ENCODE results near the gene KRT20.

The KRT20 gene

DNA sequence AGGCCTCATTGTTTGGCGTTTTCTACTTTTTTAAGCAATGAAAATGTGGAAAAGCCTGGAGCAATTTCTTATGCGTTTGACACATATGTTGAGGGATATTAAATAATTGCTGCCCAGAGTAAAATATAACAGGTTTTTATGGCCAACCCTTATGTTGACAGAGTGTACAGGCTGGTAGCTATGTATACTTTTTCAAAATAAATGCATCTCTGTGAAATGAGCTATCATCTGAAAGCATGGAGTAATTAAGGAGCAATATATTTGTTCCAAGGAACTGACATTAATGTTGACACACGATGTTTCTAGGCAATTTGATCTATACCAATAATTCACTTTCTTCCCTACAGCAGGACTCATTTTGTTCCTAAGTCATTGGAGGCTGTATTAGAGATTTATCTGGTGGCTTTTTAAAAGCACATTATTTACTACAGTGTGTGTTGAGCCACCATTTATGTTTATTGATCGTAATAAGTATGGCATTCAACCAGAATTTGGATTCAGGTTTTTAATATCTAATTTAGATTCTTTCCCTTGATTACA is 11.9 kb upstream of the KRT20 start:
- no peak for DNase-seq

DNA sequence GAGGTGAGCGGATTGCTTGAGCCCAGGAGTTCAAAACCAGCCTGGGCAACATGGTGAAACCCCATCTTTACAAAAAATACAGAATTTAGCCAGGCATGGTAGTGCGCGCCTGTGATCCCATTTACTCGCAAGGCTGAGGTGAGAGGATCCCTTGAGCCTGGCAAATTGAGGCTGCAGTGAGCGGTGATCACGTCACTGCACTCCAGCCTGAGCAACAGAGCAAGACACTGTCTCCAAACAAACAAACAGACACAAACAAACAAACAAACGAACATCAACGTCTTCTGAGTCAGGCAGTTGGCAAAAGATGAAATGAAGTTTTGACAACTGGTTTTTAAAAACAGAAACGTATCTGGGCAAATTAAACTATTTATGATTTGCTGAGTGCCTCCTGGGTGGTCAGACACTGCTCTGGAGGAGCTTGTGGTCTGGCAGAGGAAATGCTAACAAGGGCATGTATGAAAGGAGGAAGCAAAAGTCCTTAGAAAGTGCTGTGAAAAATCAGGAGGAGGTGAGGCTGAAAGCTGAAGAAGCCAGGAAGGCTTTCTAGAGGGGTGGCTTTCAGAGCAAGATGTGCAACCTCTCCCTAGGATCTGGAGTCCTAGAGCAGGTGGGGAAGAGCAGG is 10.2 kb upstream of the KRT20 start:
- DNase-seq, result no peak

DNA sequence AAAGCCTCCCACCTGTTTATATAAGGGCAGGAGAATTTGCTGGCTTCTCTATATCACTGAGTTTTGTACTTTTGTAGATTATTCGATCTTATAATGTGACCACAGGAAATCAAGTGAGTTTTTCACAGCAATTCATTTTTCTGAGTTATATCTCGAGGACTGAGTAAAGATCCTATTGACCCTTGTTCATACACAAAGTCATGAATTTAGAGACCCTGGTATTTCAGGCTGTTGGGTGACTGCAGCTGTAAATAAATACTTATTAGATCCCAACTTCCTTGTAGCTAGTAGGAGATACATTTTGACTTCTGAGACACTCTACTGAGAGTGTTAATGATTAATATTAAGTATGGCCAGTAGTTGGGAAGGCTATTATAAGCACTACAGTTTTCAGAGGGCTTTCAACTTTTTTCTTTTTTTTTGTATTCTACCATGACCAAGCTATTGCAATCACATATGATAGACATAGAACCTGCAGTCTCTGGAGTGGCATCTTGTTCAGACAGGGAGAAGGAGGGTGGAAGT is 3.2 kb upstream of the KRT20 start:
- no peak for DNase-seq

DNA sequence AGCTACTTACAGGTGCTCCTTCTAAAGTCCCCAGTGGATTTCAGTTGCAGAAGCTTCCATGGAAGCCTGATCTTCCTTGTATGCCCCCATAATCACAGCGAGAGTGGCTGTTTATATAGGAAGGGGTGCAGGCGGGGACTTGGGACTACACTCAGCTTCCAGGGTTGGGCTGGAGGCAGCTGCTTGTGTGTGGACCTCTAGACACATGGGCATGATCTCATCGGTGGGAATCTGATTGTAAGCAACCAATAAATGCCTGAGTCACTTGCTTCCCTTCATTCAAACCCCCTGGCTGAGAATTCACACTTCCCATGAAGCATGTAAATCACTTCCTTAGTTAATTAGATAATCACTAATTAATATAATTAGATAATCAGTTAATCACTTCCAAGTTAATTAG is 1.0 kb upstream of the KRT20 start:
- peak; percentile 62 for DNase-seq

DNA sequence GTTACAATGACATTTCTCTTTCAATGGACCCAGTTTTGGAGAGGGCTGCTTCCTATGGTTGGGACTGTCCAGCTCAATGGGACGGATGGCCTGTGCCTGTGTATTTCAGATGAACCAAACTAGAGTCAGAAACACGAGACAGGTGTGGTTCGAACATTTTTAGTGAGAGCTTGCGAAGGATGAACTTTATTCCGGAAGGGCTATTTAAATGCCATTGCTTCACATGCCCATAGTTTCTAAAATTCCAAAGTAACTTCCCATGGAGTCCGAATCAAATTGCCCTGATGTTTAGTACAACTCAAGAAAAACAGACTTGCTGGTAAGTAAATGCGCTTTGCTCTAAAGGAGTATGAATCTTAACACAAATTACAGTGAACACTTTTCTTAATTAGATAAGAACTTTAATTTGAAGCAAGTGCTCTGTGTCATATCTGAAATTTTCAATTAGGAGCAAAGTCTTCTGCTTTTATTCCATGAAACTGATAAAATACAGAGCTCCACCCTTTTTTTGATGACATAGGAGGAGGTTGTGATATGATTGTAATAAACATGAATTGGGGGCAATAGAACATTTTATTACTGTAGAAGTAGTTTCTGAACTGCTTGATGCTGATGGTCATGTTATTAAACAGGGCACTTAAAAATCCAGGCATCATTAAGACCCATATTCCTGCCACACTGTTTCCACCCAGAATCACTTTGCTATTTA is 1.3 kb downstream of the KRT20 start:
- DNase-seq, result no peak

DNA sequence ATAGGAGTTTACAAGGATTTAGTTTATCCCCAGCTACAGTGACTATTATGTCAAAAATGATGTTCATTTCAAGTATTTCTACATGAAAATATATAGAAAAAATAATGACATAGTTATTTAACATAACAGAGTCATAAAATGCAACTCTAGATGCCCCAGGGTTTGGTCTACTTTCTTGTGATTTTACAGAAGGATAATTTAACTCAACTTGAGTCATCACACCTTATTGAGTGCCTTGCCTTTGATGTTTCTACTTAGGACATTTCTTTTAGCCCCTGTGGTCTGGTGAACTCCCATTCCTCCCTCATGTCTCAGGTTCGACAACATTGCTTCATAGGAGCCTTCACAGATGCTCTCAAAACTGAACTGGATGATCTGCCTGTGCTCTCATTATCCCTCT is 2.0 kb downstream of the KRT20 start:
- no peak for DNase-seq

DNA sequence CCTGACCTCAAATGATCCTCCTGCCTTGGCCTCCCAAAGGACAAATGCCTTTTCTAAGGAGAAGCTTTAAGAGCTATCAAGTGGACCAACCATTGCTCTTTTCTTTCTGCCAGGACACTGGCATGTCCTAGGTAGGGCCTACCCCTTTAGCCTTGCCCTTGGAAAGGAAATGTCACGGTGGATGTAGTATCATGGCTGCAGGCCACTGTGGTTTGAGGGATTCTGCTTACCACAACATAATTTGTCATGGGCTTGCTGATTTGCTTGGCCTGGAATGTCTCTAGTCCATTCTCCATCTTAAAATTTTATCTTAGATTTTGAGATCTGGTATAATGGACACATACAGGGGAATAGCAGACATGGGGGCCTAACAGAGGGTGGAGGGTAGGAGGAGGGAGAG is 6.0 kb downstream of the KRT20 start:
- DNase-seq, result no peak

DNA sequence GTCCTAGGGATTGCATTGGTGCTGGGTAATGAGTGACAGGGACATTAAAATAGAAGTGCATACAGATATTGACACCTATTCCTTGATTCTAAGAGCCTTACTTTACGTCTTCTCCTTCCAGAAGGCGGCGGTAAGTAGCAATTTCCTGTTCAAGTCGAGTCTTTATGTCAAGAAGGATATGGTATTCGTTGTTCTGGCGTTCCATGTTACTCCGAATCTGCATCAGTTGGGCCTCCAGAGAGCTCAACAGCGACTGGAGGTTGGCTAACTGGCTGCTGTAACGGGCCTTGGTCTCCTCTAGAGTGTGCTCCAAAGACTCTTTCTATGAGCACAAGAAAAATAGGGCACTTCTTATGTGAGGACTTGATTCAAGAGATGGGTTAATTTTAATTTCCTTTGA is 7.0 kb downstream of the KRT20 start:
- DNase-seq, result no peak

DNA sequence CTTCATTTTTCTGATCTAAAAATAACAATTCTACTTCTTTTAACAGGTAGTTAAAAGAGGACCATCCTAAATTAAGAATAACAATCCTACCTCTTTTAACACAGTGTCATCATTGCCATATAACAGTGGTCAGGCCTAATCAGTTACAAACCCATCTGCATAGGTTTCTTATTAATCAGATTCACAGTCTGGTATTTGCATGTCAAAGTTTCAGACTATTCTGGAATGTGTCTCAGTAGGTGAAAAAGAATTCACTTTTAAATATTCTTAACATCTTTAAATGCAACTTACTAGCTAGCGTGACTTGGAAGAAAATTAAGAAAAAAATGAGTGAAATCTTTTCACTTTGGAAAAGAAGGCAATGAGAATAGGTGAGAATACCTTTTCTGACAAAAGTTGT is 11.2 kb downstream of the KRT20 start:
- no peak for DNase-seq

DNA sequence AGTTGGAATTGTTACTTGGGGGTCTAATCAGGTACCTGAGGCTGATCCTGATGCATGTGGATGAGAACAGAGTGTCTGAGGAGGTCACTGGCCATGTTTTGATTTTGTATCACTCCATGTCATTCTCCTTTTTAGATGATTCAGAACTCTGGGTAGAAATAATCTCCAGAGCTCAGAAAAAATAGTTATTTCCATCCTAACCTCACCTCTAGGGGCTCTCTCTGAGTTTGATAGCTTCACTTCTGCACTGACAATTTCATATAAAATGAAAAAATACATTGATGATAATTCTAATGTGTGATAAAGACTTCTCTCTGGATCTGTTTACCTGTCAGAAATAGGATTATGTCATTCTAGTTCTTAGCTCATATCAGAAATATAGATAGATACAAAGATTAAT is 11.8 kb downstream of the KRT20 start:
- no peak for DNase-seq

DNA sequence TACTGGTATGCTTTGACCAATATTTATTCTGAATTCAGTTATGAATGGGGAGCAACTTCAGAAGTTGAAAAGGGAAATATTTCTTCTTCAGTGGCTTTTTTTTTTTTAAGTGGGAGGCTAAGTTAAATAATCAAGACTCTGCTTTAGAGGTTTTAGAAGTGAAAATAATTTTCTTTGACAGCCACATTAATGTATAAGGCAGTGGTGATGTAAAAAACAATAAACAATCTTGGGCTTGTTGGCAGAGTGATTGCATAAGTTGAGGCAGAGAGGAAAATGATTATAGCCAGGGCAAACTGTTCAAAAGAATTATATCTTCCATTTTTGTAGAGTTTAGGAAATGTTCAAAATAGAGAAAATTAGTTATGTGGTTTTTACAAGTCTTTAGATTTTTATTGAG is 12.6 kb downstream of the KRT20 start:
- DNase-seq, result no peak

DNA sequence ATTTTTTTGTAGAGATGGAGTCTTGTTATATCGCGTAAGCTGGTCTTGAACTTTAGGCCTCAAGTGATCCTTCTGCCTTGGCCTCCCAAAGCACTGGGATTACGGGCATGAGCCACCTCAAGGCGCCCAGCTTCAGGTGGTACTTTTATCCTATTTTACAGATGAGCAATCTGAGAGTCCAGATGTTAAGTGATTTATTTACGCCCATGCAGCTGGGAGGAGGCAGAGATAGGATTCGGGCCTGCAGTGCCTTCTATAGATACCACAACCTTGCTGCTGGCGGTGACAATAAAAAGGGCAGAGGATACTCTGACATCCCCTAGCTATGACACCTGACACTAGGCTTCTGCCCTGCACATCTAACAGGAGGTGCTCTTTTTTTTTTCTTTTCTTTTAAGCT is 13.7 kb downstream of the KRT20 start:
- no peak for DNase-seq

DNA sequence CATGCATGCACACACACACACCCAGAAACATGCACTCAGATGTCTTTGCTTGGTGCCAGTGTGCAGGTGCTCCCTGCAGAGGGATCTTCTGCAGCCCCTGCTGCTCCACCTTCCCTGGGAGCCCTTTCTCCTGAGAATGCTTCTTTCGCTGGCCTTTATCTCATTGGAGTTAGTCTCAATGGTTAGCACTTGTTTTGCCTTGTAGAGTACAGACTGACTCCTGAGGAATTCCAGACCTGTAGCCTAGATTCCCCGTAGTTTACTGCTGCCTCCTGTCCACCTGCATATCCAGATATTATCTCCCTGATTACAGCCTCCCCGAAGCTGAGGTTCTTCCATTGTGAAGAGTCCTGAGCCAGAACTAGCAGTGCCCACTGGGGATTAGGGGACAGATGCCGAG is 14.9 kb downstream of the KRT20 start:
- DNase-seq, result no peak

DNA sequence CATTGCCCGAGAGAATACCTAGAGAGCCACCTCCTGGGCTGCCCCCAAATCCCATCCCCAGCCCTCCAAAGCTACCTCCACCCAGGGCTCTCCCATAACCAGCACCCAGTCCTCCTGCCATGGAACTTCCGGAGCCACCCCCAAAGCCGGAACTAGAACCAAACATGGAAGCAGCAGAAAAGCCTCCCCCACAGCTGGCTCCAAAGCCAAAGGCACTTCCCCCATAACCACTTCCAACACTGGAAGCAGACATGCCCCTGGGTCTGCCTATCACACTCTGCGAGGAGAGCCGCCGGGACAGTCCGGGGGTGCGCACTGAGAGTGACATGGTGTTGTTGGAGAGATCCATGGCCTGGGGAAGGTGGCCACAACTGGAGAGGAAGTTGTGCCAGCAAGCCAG is 18.2 kb downstream of the KRT20 start, which contains the start of gene KRT12:
TSS of gene KRT12 (minus strand) at position 386 of the 400 bp plus-strand sequence. CDS start at position 349, 37 bp downstream.
- DNase-seq, result no peak

DNA sequence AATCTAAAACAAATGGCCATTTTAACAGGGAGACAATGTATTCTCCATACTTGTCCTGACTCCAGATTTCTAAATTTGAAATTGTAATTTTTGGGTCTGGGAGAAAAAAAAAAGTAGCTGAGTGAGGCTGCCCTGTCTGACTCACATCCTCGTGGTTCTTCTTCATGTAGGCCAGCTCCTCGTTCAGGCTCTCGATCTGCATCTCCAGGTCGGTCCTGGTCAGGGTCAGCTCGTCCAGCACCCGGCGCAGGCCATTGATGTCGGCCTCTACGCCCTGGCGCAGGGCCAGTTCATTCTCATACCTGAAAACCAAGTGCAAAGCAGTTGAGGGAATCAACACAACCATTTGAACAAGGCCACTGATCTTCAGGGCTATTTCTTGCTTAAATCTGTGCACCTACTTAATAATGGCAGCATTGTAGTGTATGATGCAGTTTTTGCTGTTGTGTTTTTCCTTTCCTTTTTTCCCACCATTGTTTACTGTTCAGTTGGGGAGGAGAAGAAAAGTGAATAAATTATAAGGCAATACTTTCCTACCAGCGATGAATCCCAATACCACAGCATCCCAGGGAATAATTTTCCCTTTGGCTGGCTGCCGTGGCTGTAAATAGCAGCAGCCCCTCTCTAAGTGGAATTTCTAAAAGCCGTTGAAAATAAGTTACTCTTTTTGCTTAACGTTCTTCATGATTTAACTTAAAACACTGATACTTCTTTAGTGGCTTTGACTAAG is 20.2 kb downstream of the KRT20 start:
- no peak for DNase-seq

DNA sequence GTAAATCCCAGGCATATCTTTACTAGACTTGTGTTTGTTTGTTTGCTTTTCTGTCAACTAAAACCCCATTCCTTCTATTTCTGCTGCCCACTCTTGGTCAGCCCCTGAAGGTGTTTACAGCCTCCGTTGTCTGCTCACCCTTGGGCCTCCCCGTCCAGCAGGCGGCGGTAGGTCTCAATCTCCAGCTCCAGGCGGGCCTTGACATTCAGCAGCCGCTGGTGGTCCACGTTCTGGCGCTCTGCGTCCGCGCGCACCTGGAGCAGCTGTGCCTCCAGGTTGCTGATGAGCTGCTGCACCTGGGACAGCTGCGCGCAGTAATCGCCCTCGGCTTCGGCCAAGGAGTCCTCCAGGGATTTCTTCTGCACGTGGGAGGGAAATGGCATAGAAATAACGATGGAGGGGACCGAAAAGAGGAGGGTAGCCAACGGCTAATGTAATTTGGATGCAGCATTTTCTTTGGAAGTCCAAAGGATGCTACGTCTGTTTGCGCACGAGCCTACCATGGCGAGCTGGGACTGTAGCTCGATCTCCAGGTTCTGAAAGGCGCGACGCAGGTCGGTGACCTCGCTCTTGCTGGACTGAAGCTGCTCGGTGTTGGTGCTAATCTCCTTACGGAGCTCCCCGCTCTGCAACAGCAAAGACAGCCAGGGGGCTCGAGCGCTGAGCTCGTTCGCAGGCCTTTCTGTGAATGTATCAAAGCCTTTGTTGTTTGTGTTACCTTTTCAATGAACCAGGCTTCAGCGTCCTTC is 21.9 kb downstream of the KRT20 start:
- no peak for DNase-seq

DNA sequence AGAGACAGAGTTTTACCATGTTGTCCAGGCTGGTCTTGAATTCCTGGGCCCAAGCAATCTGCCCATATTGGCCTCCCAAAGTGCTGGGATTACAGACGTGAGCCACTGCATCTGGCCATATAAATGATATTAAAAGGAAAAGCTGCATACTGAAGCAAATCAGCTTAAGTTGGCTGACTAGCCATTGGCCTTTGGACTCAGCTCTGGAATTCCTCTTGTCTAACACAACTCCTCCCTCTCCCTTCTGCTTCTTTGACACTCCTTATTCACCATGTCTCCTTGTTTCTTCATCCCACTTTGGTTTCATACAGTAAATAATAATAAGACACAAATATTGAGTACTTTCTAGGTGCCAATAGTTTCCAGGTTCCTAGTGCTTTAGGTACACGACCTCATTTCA is 25.5 kb downstream of the KRT20 start:
- no peak for DNase-seq

DNA sequence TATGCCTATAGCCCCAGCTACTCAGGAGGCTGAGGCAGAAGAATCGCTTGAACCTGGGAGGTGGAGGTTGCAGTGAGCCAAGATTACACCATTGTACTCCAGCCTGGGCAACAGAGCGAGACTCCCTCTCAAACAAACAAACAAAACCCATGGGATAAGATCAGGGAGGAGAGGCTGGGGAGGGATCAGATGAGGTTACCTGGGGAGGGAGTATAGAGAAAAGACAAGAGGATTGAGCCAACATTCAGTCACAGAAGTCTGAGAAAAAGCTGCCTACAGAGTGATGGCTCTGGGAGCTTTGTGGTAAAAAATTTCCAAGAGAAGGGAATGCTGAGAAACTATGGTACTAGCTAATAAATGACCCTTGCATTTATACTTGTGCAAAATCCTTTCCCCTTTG is 26.4 kb downstream of the KRT20 start:
- DNase-seq, result peak; percentile 5

DNA sequence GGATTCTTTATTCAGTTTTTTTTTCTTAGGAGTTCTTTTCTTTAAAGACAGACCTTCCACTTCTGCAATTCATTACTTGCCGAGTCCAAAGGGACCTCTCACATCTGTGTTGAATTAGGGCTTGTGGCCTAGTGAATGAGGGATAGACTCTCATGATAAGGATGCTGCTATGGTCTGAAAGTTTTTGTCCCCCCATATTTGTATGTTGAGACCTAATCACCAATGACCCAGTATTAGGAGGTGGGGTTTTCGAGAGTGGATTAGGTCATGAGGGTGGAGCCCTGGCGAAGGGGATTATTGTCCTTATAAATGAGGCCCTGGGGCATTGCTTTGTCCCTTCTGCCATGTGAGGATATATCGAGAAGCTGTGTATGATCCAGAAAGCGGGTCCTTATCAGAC is 27.5 kb downstream of the KRT20 start:
- no peak for DNase-seq

DNA sequence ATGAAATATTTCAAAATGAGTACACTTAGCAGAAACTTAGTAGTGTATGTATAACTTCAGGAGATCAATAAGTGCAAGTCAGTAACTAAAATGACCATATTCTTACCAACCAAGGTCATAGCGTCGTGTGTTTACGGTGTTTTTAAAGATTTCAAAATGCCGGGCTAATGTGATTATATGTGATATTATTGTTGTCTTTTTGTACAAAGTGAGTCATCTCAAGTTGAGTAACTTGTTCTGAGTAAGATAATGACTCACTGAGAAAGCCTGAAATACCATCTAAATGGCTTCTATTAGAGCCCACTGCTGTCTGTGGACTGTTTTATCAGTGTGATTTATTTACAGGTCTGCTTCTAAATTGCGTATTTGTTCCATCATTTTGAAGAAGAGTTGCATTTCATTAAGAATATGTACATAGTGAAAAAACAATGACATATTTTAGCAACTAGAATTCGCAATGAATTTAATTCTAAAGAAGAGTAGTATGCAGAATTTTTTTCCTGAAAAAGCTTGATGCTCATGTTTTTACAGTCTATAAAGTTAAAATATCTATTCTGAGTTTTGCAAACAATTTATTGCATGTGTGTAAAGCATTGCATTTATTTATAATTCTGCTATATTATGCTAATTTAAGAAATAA is 30.7 kb downstream of the KRT20 start:
- no peak for DNase-seq

DNA sequence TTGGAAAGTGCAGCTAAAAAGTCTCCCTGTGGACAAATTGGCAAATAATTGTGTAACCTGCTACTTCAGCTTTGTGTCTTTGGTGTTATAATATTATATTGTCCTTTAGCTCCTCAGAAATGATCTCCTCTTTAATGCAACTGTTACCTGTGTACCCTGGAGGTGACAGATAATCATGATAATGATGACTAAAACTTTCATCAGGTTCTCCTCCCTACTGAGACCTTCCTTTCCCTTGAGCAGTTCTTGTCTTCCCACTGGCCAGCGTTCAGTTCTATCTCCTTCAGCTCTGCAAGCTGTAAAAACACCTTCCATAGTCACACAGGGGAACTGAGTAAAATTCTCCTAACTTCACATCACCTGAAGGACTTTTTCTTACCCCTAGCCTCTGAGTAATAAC is 32.7 kb downstream of the KRT20 start:
- no peak for DNase-seq

DNA sequence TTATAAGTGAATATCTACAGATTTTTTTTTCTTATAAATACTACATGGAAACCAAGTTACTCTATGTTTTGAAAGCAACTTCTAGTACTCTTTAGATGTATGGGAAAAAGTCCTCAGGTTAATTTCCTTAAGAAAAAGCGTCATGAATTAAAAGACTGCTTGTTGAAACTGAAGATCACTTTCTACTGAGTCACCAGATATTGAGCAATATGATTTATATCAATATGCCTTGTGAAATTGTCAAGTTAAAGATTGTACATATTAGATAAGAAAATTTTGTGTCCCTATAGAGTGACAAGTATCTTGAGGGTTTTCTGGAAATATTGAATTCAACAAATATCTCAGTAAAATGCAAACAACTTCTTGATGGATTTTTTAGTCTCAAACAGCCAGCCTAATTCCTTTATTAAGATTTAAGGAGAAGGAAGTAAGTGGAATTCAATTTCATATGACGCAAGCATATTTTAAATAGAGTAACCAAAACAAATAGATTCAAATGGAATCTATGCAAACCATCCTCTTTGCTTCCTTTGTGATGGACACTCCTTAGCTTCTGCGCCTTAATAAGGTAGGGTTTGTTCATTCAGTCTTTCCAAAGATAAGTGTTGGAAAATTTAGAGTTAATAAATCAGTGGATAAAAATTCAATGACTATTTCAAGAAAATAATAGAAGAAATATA is 34.6 kb downstream of the KRT20 start:
- no peak for DNase-seq

Measured in NCI-H345 (cell line).